GOT3 (cell line): ENCODE measurements around the gene PATL2.
"Not testable (repeated sequence)": the region's sequence is repeated elsewhere in the genome, so short reads cannot be mapped to it uniquely, and the experiment has no call there.

Source experiments
- DNase-seq: peaks from one replicate; lab custom pipeline; 2025; ENCODE audit warnings: mixed read lengths; lab: John Stamatoyannopoulos, UW

PATL2 gene

GRCh38 chr15:44690245-44690644 is 20.9 kb downstream of the PATL2 start:
- not testable (repeated sequence) for DNase-seq

GRCh38 chr15:44689318-44689717 is 21.8 kb downstream of the PATL2 start:
- not testable (repeated sequence) for DNase-seq

- DNase-seq = not testable (repeated sequence)
Observed at GRCh38 chr15:44682809-44683682, 28.1 kb downstream of the PATL2 start.

GRCh38 chr15:44682211-44682610 is 28.9 kb downstream of the PATL2 start:
- DNase-seq = no peak

GRCh38 chr15:44676676-44677075 is 34.4 kb downstream of the PATL2 start:
- DNase-seq = no peak

GRCh38 chr15:44675911-44676310 is 35.2 kb downstream of the PATL2 start:
- no peak for DNase-seq

GRCh38 chr15:44673639-44674038 is 37.5 kb downstream of the PATL2 start:
- DNase-seq = no peak

GRCh38 chr15:44670087-44670950 is 40.8 kb downstream of the PATL2 start:
- no peak for DNase-seq

- no peak for DNase-seq
Observed at GRCh38 chr15:44668921-44669320, 42.2 kb downstream of the PATL2 start.

GRCh38 chr15:44667039-44667360 is 44.1 kb downstream of the PATL2 start:
- no peak for DNase-seq

- no peak for DNase-seq
Observed at GRCh38 chr15:44666210-44667038, 44.7 kb downstream of the PATL2 start.

GRCh38 chr15:44663410-44664308 is 47.5 kb downstream of the PATL2 start, which contains the start of gene SPG11:
Gene SPG11, minus strand, starts transcription at chr15:44663662. Its CDS starts 15 bp downstream, at chr15:44663647.
- peak; percentile 86 for DNase-seq

GRCh38 chr15:44662478-44663409 is 48.4 kb downstream of the PATL2 start:
- DNase-seq = no peak

GRCh38 chr15:44661576-44661975 is 49.5 kb downstream of the PATL2 start:
- DNase-seq = no peak

- no peak for DNase-seq
Observed at GRCh38 chr15:44659056-44659455, 52.1 kb downstream of the PATL2 start.

- DNase-seq = no peak
Observed at GRCh38 chr15:44657378-44657777, 53.7 kb downstream of the PATL2 start.

- no peak for DNase-seq
Observed at GRCh38 chr15:44656913-44657312, 54.2 kb downstream of the PATL2 start.

- no peak for DNase-seq
Observed at GRCh38 chr15:44656298-44656697, 54.8 kb downstream of the PATL2 start.

GRCh38 chr15:44654858-44655257 is 56.3 kb downstream of the PATL2 start:
- no peak for DNase-seq

- DNase-seq = no peak
Observed at GRCh38 chr15:44647637-44648036, 63.5 kb downstream of the PATL2 start.
